Measurements from ENCODE around the gene ERMAP.

The ERMAP gene

DNA sequence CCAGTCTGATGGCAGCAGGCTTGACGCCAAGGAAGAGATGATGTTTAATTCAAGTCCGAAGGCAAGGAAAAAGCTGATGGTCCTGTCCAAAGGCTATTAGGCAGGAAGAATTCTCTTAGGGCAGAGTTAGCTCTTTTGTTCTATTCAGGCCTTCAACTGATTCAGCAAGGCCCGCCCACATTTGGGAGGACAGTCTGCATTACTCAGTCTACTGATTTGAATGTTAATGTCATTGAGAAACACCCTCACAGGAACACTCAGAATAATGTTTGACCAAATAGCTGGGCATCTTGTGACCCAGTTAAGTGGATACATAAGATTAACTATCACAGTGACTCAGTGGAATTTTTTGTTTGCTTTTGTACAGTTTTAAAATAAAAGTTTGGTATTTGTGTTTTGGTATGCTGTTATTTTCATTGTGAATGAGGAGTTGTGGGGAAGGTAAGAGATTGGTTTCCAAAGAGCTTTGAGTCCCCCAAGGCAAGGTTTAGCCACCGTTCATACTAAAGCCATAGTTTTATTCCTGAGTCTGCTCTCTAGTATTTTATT lies 27.7 kb downstream of the ERMAP start:
- Histone ChIP-seq H3K4me2 (no peak overlapping the region), H3K4me3 (IDR thresholded peaks at IDR 0.05; ENCODE audit: insufficient read depth, low read depth, low read length) (no peak overlapping the region), H4K20me1 (ENCODE audit: insufficient read depth) (no peaks in the 10 kb centered on the region), H3K27me3 (ENCODE audit: insufficient read depth, low read depth) (no peaks in the 10 kb centered on the region), H3K79me2 (ENCODE audit: insufficient read depth, low read depth) (peaks cover 8% of the 10 kb centered on the region; the same call in 1 of the 2 replicates), H3K36me3 (ENCODE audit: insufficient read depth) (no peaks in the 10 kb centered on the region), H2AFZ (ENCODE audit: low read depth) (no peak overlapping the region), H3K4me1 (ENCODE audit: low read depth, poor library complexity, severe bottlenecking) (peaks cover 13% of the 10 kb centered on the region), H3K27ac (no peak overlapping the region), H3K9ac (no peak overlapping the region)
- TF ChIP-seq, protein P1, sequence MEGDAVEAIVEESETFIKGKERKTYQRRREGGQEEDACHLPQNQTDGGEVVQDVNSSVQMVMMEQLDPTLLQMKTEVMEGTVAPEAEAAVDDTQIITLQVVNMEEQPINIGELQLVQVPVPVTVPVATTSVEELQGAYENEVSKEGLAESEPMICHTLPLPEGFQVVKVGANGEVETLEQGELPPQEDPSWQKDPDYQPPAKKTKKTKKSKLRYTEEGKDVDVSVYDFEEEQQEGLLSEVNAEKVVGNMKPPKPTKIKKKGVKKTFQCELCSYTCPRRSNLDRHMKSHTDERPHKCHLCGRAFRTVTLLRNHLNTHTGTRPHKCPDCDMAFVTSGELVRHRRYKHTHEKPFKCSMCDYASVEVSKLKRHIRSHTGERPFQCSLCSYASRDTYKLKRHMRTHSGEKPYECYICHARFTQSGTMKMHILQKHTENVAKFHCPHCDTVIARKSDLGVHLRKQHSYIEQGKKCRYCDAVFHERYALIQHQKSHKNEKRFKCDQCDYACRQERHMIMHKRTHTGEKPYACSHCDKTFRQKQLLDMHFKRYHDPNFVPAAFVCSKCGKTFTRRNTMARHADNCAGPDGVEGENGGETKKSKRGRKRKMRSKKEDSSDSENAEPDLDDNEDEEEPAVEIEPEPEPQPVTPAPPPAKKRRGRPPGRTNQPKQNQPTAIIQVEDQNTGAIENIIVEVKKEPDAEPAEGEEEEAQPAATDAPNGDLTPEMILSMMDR (conservative IDR thresholded peaks at IDR 0.05; ENCODE audit: low read depth, low read length) = no peak

GRCh38 chr1:42845193-42845592 lies 28.3 kb downstream of the ERMAP start:
- Histone ChIP-seq H4K20me1 (ENCODE audit: insufficient read depth) (no peaks in the 10 kb centered on the region), H3K27me3 (ENCODE audit: insufficient read depth, low read depth) (no peaks in the 10 kb centered on the region), H3K36me3 (ENCODE audit: insufficient read depth) (no peaks in the 10 kb centered on the region), H3K79me2 (ENCODE audit: insufficient read depth, low read depth) (peaks cover 8% of the 10 kb centered on the region; the same call in 1 of the 2 replicates), H3K4me3 (IDR thresholded peaks at IDR 0.05; ENCODE audit: insufficient read depth, low read depth, low read length) (no peak overlapping the region), H3K27ac (no peak overlapping the region), H3K4me1 (ENCODE audit: low read depth, poor library complexity, severe bottlenecking) (peaks cover 13% of the 10 kb centered on the region), H2AFZ (ENCODE audit: low read depth) (no peak overlapping the region), H3K9ac (no peak overlapping the region), H3K4me2 (peak overlapping the region; percentile 52; the same call in 1 of the 2 replicates)
- TF ChIP-seq, protein P1 (conservative IDR thresholded peaks at IDR 0.05; ENCODE audit: low read depth, low read length) = no peak

DNA sequence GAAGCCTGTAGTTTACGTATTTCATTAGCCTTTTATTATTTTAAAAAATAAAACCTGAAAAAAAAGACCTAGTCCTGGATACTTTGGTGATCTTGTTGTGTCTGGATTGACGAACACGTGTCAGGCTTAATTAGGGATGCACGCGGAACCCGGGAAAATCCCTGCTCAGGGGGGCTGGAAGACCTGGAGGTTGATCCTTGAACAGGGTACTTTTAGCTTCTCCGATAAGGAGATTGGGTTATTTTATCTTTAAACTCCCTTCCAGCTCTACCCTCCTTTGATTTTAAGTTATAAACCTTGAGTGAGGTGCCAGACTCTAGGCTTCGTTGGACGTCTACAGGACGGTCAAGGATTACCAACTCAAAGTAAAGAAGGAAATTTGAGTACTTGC lies 28.9 kb downstream of the ERMAP start:
- no peak overlapping the region for H3K9ac ChIP-seq
- peaks cover 8% of the 10 kb centered on the region; the same call in 1 of the 2 replicates for H3K79me2 ChIP-seq (ENCODE audit: insufficient read depth, low read depth)
- peak overlapping the region; percentile 52 for H3K4me2 ChIP-seq
- peak overlapping the region; percentile 74 for H2AFZ ChIP-seq (ENCODE audit: low read depth)
- H3K27ac ChIP-seq = no peak overlapping the region
- no peaks in the 10 kb centered on the region for H3K27me3 ChIP-seq (ENCODE audit: insufficient read depth, low read depth)
- peaks cover 13% of the 10 kb centered on the region for H3K4me1 ChIP-seq (ENCODE audit: low read depth, poor library complexity, severe bottlenecking)
- H3K4me3 ChIP-seq (IDR thresholded peaks at IDR 0.05; ENCODE audit: insufficient read depth, low read depth, low read length) = no peak overlapping the region
- H4K20me1 ChIP-seq (ENCODE audit: insufficient read depth) = no peaks in the 10 kb centered on the region
- TF ChIP-seq, protein P1 (conservative IDR thresholded peaks at IDR 0.05; ENCODE audit: low read depth, low read length) = no peak
- no peaks in the 10 kb centered on the region for H3K36me3 ChIP-seq (ENCODE audit: insufficient read depth)

DNA sequence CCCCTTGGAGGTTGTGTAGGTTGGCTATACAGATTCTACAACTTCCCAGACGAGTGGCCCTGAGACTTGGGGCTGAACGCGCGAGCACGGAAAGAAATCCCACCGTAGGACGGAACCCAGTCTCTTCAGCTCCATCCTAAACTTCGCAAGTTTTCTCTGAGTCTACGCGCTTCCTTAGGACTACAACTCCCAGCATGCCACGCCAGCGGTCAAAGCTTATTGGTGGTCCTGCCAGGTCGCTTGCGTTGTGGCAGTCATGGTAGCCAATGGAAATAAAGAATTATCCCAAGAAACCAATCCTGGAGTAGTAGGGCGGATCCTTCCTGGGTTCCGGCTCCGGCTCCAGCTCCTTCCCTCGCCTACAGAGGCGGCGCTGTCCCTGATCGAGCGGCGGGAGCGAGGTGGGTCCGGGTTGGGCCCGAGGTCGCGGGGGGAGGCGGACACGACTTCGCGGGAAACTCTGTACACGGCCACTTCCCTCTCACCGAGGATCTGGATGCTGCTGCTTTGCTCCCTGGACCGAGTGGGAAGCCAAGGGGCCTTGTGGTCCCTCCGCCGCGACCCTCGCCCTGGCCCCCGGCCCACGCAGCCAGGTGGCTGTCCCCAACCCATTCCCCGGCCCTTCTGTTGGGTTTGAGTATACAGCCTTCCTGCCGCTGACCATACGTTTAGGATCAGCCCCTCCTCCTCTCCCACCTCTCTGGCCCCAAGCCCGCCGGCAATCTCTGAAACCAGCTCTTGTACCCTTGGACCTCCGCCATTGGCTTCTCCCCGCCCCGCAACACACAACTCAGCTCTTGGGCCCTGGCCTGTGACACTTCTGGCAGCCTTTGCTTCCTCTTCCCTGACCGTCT lies 29.6 kb downstream of the ERMAP start, which contains the start of gene ZNF691:
Gene ZNF691, plus strand, starts transcription at position 357 of the 854 bp plus-strand sequence. CDS start 3,046 bp downstream, outside the sequence.
- Histone ChIP-seq H3K27me3 (ENCODE audit: insufficient read depth, low read depth) (no peaks in the 10 kb centered on the region), H3K36me3 (ENCODE audit: insufficient read depth) (no peaks in the 10 kb centered on the region)
- TF ChIP-seq, protein P1 (conservative IDR thresholded peaks at IDR 0.05; ENCODE audit: low read depth, low read length) = no peak

More for the DNA sequence above, 29.6 kb downstream of the ERMAP start, which contains the start of gene ZNF691:
- H2AFZ ChIP-seq (ENCODE audit: low read depth) = peak within 1 kb of the TSS; percentile 74
- H3K79me2 ChIP-seq (ENCODE audit: insufficient read depth, low read depth) = peaks cover 8% of the 10 kb centered on the region; the same call in 1 of the 2 replicates
- H3K4me3 ChIP-seq (IDR thresholded peaks at IDR 0.05; ENCODE audit: insufficient read depth, low read depth, low read length) = peak within 1 kb of the TSS; percentile 54
- H3K27ac ChIP-seq = no peak within 1 kb of the TSS
- H3K4me1 ChIP-seq (ENCODE audit: low read depth, poor library complexity, severe bottlenecking) = peaks cover 13% of the 10 kb centered on the region
- no peaks in the 10 kb centered on the region for H4K20me1 ChIP-seq (ENCODE audit: insufficient read depth)
- peak within 1 kb of the TSS; percentile 71 for H3K4me2 ChIP-seq
- H3K9ac ChIP-seq = peak within 1 kb of the TSS; percentile 58; the same call in 1 of the 2 replicates
